ENCODE data around the gene MDK.
A peak's percentile ranks its signal among the peaks of the same experiment; 100 is the strongest.

MDK gene

DNA sequence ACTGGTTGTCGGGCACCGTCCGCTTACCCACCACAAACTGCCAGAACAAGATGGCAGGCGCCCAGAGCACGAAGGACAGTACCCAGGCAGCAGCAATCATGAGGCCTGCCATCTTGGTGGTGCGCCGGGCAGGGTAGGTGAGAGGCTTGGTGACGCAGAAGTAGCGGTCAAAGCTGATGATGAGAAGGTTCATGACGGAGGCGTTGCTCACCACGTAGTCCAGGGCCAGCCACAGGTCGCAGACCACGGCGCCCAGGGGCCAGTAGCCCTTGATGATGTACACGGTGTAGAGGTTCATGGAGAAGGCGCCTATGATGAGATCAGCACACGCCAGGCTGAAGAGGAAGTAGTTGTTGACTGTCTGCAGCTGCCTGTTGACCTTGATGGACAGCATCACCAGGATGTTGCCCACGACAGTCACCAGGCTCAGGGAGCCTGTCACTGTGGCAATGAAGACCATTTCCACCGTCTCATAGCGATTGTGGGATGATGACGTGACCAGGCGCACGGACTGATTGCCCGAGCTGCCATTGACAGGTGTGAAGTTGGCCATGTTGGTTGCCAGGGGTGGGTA lies 4.6 kb downstream of the MDK start:
- no peaks in the 10 kb centered on the region for H3K36me3 ChIP-seq (replicated peaks)
- in situ Hi-C loops (cut with HindIII; ENCODE audit: low pct_ligation_motif_present, low sequenced_read_pairs), result no loop called here
- H3K27me3 ChIP-seq (replicated peaks), result peaks cover 13% of the 10 kb centered on the region
- TF ChIP-seq, protein P1, sequence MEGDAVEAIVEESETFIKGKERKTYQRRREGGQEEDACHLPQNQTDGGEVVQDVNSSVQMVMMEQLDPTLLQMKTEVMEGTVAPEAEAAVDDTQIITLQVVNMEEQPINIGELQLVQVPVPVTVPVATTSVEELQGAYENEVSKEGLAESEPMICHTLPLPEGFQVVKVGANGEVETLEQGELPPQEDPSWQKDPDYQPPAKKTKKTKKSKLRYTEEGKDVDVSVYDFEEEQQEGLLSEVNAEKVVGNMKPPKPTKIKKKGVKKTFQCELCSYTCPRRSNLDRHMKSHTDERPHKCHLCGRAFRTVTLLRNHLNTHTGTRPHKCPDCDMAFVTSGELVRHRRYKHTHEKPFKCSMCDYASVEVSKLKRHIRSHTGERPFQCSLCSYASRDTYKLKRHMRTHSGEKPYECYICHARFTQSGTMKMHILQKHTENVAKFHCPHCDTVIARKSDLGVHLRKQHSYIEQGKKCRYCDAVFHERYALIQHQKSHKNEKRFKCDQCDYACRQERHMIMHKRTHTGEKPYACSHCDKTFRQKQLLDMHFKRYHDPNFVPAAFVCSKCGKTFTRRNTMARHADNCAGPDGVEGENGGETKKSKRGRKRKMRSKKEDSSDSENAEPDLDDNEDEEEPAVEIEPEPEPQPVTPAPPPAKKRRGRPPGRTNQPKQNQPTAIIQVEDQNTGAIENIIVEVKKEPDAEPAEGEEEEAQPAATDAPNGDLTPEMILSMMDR (IDR thresholded peaks at IDR 0.05; ENCODE audit: low read depth, low read length, missing control alignments), result no peak
- no peak for DNase-seq
- H3K4me3 ChIP-seq (ENCODE audit: low read depth, low read length), result no peak overlapping the region
- no peak overlapping the region for H3K27ac ChIP-seq

DNA sequence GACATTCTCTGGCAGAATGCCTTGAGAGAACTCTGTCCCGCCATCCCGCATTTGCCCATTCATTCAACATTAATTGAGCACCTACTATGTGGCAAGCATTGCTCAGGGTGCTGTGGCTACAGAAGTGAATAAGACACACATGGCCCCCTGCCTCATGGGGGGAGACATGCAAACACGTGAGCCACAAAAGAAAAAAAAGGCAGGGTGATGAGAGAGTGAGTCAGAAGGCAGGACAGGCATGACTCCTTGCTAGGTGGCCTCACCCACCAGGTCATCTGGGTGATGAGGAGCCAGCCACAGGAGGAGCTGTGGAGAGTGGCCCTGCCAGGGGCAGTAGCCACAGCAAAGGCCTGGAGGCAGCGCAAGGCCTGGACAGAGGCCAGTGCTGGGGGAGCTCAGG lies 5.2 kb downstream of the MDK start:
- no peaks in the 10 kb centered on the region for H3K36me3 ChIP-seq (replicated peaks)
- DNase-seq, result no peak
- in situ Hi-C loops (cut with HindIII; ENCODE audit: low pct_ligation_motif_present, low sequenced_read_pairs), result no loop called here
- peaks cover 16% of the 10 kb centered on the region for H3K27me3 ChIP-seq (replicated peaks)
- no peak overlapping the region for H3K4me3 ChIP-seq (ENCODE audit: low read depth, low read length)
- TF ChIP-seq, protein P1 (IDR thresholded peaks at IDR 0.05; ENCODE audit: low read depth, low read length, missing control alignments), result no peak
- H3K27ac ChIP-seq, result no peak overlapping the region

DNA sequence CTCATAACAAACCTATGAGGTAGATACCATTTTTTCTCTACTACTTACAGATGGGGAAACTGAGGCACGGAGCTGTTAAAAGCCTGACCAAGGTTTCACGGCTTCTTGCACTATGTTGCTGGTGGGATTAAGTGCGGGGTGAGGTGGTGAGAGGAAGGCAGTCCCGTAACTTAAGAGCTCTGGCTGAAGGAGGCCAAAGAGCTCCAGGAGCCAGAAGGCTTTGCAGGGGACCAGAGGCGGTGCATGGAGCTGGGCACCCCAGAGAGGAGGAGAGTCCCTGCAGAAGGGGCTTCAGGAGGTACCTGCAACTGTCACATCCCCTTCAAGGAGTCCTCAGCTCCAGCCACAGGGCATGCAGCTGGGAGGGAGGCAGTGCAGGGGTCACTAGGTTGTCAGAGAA lies 6.0 kb downstream of the MDK start:
- TF ChIP-seq, protein P1 (IDR thresholded peaks at IDR 0.05; ENCODE audit: low read depth, low read length, missing control alignments), result no peak
- in situ Hi-C loops (cut with HindIII; ENCODE audit: low pct_ligation_motif_present, low sequenced_read_pairs), result no loop called here
- Histone ChIP-seq H3K27ac (no peak overlapping the region), H3K4me3 (ENCODE audit: low read depth, low read length) (no peak overlapping the region), H3K27me3 (replicated peaks) (peaks cover 16% of the 10 kb centered on the region), H3K36me3 (replicated peaks) (no peaks in the 10 kb centered on the region)
- no peak for DNase-seq

DNA sequence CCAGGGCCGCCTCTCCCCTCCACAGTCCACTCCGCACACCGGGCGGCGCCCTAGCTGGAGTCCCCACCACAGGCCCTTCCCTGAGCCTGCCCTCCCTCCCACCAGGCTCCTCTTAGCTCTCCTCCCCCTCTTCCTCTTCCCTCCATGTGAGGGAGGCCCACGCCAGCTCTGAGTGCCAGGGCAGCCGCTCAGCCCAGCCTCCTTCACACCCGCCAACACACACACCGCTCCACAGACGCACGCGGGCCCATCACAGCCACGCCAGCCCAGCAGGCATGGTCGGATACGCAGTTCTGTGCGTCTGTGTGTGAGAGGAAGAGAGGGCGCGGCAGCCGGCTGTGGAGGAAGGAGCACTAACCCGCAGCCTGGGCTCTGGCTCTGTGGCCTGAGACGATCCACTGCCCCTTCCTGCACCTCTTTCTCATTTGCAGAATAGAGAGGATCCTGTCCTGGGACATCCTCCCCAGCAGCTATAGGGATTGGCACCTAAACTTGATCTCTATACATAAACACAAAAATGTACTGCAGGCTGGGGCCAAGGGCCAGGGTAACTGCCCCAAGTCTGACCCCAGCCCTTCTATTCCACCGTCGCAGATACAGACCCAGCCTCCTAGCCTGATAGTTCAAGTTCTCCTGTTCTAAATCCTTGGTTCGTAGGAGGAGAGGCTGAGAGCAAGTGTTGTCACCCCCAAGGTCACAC lies 6.6 kb downstream of the MDK start:
- Histone ChIP-seq H3K27me3 (replicated peaks) (peaks cover 16% of the 10 kb centered on the region), H3K27ac (no peak overlapping the region), H3K36me3 (replicated peaks) (no peaks in the 10 kb centered on the region), H3K4me3 (ENCODE audit: low read depth, low read length) (no peak overlapping the region)
- in situ Hi-C loops (cut with HindIII; ENCODE audit: low pct_ligation_motif_present, low sequenced_read_pairs), result no loop called here
- no peak for DNase-seq
- TF ChIP-seq, protein P1 (IDR thresholded peaks at IDR 0.05; ENCODE audit: low read depth, low read length, missing control alignments), result no peak

DNA sequence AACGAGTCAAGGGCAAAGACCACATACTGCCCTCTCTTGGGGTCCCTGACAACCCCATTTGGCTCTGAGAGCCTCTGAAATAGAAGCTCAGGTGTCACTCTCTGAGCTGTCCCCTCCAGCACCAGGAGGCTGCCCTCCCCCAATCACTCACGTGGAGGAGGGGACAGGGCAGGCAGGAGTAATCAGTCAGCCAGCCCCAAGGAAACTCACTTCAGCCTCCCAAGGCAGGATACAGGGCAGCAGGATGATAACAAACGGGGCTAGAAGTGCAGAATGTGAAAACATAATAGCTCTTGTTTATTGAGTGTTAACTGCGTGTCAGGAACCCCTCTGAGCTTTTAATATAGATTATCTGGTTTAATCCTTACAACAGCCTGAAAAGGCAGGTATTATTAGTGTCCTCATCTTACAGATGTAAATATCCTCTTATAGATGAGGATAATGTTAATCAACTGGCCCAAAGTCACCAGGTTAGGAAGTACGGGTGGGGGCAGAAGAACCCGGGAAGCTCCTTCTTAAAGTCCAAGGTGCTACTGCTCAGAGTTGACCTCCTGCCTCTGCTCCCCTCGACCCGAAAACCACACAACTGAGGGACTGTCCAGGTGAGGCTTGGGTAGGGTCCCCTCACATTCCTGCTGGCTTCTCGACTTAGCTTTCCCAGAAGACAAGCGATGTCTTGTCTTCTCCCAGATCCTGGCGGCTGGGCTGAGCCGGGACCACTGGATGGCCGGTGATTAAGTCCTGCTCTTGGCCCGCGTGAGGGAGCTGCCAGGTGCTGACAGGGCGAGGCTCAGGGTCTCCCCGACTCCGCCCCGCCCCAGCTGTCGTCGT lies 7.4 kb downstream of the MDK start:
- no peak overlapping the region for H3K27ac ChIP-seq
- TF ChIP-seq, protein P1 (IDR thresholded peaks at IDR 0.05; ENCODE audit: low read depth, low read length, missing control alignments), result no peak
- H3K36me3 ChIP-seq (replicated peaks), result no peaks in the 10 kb centered on the region
- peak overlapping the region; percentile 17 for H3K4me3 ChIP-seq (ENCODE audit: low read depth, low read length)
- peaks cover 16% of the 10 kb centered on the region for H3K27me3 ChIP-seq (replicated peaks)
- in situ Hi-C loops (cut with HindIII; ENCODE audit: low pct_ligation_motif_present, low sequenced_read_pairs), result no loop called here
- DNase-seq, result no peak
